Activated CD8-positive, alpha-beta T cell treated with anti-CD3 and anti-CD28 coated beads for 36 hours (primary cell): ENCODE measurements around the gene ABCC8. TPM values are rescaled to one million over a fixed set of nuclear protein-coding genes. Genes with fewer than 3 reads are reported as not detected.

Source experiments
- ATAC-seq: fragments of 200-7000 bp; cut with Tn5 transposase; one replicate; pipeline ENCODE4 v1.10.0; 2021; ENCODE audit warnings: mild to moderate bottlenecking, moderate library complexity
- CTCF ChIA-PET: fragments of 350-600 bp; sonication (Branson Sonifier 250); formaldehyde crosslinking; loops from one replicate; lab custom pipeline; 2021; ENCODE audit warnings: antibody characterized with exemption; lab: Charles Lee
- POLR2A ChIA-PET: fragments of 350-600 bp; sonication (Branson Sonifier 250); formaldehyde crosslinking; loops from one replicate; lab custom pipeline; 2021; ENCODE audit warnings: antibody characterized with exemption; lab: Charles Lee
- DNase-seq: peaks from one replicate; pipeline ENCODE4 v3.0.0-alpha.2; 2020
- H3K27ac Mint-ChIP-seq: one replicate; pipeline ENCODE4 v1.8.0; 2021; ENCODE audit warnings: mild to moderate bottlenecking, mixed read lengths
- H3K27me3 Mint-ChIP-seq: one replicate; pipeline ENCODE4 v1.8.0; 2021; ENCODE audit warnings: mixed read lengths
- H3K36me3 Mint-ChIP-seq: one replicate; pipeline ENCODE4 v1.8.0; 2021; ENCODE audit warnings: low read depth, mixed read lengths
- H3K4me1 Mint-ChIP-seq: one replicate; pipeline ENCODE4 v1.8.0; 2021; ENCODE audit warnings: low read depth, mixed read lengths
- H3K4me3 Mint-ChIP-seq: one replicate; pipeline ENCODE4 v1.8.0; 2021; ENCODE audit warnings: mild to moderate bottlenecking, moderate library complexity, mixed read lengths
- H3K9me3 Mint-ChIP-seq: one replicate; pipeline ENCODE4 v1.8.0; 2021; ENCODE audit warnings: mixed read lengths
- intact Hi-C: fragments of 100-400 bp; cut with micrococcal nuclease; formaldehyde crosslinking; loops from one replicate; pipeline ENCODE4 v1.10.0; 2022
- total RNA-seq, 2 experiments: library from RNA; stranded (reverse); gene quantifications; one replicate each; pipeline ENCODE4 v1.2.3, GENCODE V29; 2021
- TF ChIP-seq, protein P1 (sequence below): fragments of 200-600 bp; IDR thresholded peaks from one replicate; pipeline ENCODE4 v1.8.0; 2022; ENCODE audit warnings: antibody characterized with exemption, mild to moderate bottlenecking

Gene ABCC8
- total RNA-seq, 2 experiments from 2014 or later: not detected

DNA sequence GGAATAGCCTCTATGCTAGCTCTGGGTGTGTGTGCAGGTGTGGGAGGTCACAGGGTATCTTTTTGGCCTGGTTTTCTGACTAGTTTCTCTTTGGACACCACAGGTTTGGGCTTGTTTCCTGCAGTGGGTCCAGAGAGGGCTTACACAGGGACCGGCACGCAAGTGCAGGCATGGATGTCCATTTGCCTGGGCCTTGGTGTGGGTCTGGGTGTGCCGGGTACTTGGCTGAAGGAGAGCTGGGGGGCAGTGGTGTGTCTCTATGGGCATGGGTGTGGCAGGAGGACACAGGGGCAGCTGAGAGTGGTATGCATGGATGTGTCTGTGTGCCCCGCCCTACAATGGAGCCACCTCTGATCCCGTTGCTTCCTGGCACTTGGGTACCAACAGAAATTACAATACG, 80.7 kb downstream of the ABCC8 start:
- intact Hi-C loops: no loop called here
- DNase-seq: no peak
- ATAC-seq: no peak
- ChIA-PET CTCF (interaction anchor here (1.7 to 4.1 kb wide), 2 partner anchors 12 to 108 kb away, joined by 4 to 20 read pairs; no protein-coding TSS in a partner anchor), POLR2A (no interaction called here)
- Mint-ChIP-seq H3K27ac (no peak overlapping the region), H3K27me3 (peaks cover 2% of the 10 kb centered on the region), H3K36me3 (no peaks in the 10 kb centered on the region), H3K9me3 (no peaks in the 10 kb centered on the region), H3K4me1 (no peaks in the 10 kb centered on the region), H3K4me3 (no peak overlapping the region)
- TF ChIP-seq, protein P1, sequence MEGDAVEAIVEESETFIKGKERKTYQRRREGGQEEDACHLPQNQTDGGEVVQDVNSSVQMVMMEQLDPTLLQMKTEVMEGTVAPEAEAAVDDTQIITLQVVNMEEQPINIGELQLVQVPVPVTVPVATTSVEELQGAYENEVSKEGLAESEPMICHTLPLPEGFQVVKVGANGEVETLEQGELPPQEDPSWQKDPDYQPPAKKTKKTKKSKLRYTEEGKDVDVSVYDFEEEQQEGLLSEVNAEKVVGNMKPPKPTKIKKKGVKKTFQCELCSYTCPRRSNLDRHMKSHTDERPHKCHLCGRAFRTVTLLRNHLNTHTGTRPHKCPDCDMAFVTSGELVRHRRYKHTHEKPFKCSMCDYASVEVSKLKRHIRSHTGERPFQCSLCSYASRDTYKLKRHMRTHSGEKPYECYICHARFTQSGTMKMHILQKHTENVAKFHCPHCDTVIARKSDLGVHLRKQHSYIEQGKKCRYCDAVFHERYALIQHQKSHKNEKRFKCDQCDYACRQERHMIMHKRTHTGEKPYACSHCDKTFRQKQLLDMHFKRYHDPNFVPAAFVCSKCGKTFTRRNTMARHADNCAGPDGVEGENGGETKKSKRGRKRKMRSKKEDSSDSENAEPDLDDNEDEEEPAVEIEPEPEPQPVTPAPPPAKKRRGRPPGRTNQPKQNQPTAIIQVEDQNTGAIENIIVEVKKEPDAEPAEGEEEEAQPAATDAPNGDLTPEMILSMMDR: no peak

DNA sequence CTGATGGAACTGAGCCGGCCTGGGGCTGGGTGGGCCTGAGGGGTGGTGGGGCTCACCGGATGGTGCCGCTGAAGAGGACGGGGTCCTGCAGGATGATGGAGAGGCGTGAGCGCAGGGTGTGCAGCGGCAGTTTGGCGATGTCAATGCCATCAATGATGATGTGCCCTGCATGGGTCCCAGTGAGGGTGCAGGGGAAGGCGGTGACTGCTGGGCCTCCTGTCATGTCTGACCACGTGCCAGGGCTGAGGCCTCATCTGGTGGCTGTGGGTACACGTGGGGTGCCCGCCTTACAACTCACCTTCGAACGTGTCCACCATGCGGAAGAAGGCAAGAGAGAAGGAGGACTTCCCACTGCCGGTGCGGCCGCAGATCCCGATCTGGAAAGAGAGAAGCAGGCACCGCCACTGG, 81.1 kb downstream of the ABCC8 start:
- Mint-ChIP-seq H3K4me3 (no peak overlapping the region), H3K36me3 (no peaks in the 10 kb centered on the region), H3K4me1 (no peaks in the 10 kb centered on the region), H3K27ac (no peak overlapping the region), H3K27me3 (peaks cover 2% of the 10 kb centered on the region), H3K9me3 (no peaks in the 10 kb centered on the region)
- TF ChIP-seq, protein P1: no peak
- no peak for ATAC-seq
- CTCF ChIA-PET: interaction anchor here (2.4 kb wide), 1 partner anchor 12 kb away, joined by 7 read pairs; no protein-coding TSS in a partner anchor
- POLR2A ChIA-PET: no interaction called here
- DNase-seq: no peak
- intact Hi-C loops: no loop called here

DNA sequence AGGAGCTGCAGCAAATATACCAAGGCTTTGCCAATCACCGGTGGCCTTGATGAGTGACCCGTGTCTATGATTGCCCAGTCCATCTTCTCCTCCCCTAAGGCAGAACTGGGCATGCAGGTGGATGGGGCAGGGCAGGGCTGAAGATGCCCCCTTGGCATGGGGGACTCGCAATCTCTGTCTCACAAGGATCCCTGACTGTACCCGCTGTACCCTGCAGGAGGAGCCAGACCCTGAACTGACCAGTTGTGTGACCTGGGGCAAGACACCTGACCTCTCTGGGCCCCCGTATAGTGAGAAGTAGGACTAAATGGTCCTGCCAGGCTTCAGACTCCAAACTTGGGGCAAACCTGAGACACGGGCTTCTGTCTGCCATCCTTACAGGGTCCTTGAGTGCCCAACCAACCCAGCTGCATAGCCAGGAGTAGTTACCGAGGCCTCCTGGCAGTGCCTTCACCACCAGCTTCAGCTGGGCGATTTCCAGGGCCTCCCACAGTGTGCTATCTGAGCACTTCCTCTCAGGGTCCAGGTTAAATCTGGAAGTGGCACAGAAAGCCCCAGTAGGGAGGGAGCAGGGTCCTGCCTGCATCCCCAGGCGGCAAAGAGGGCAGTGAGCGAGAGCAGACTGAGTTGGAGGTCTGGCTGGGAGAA, 81.8 kb downstream of the ABCC8 start:
- Mint-ChIP-seq H3K4me1 (no peaks in the 10 kb centered on the region), H3K9me3 (no peaks in the 10 kb centered on the region), H3K36me3 (no peaks in the 10 kb centered on the region), H3K27ac (no peak overlapping the region), H3K4me3 (no peak overlapping the region), H3K27me3 (peaks cover 2% of the 10 kb centered on the region)
- TF ChIP-seq, protein P1: no peak
- ATAC-seq (no peak), DNase-seq (no peak)
- ChIA-PET POLR2A (no interaction called here), CTCF (interaction anchor here (2.4 kb wide), 1 partner anchor 11 kb away, joined by 7 read pairs; no protein-coding TSS in a partner anchor)
- intact Hi-C loops: no loop called here

DNA sequence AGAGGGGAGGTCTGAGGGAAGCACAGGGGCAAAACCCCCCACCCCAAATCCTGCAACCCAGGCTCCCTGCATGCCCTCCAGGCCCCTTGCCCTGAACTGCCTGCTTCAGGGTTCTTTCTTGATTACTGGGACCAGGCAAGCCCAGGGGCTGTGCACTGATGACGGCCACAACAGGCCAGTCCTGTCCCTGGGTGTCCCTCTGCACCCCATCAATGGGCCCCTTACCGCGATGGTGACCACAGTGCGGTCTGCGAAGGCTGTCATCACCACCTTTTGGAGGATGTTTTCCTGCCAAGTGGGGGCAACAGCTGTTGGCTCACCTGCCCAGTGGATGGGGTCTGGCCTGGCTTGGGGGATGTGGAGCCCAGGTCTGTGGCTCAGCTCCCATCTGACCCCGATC, 83.2 kb downstream of the ABCC8 start:
- no peak for ATAC-seq
- no peak overlapping the region for H3K4me3 Mint-ChIP-seq
- intact Hi-C loops: no loop called here
- H3K27ac Mint-ChIP-seq: no peak overlapping the region
- H3K9me3 Mint-ChIP-seq: no peaks in the 10 kb centered on the region
- peaks cover 4% of the 10 kb centered on the region for H3K4me1 Mint-ChIP-seq
- CTCF ChIA-PET: interaction anchor here (0.8 to 6.4 kb wide), 4 partner anchors 9 to 135 kb away, joined by 4 to 27 read pairs (median 6); no protein-coding TSS in a partner anchor
- H3K36me3 Mint-ChIP-seq: no peaks in the 10 kb centered on the region
- H3K27me3 Mint-ChIP-seq: peaks cover 2% of the 10 kb centered on the region
- DNase-seq: no peak
- POLR2A ChIA-PET: interaction anchor here (0.9 kb wide), 1 partner anchor 206 kb away, joined by 3 read pairs; no protein-coding TSS in a partner anchor
- TF ChIP-seq, protein P1: no peak

DNA sequence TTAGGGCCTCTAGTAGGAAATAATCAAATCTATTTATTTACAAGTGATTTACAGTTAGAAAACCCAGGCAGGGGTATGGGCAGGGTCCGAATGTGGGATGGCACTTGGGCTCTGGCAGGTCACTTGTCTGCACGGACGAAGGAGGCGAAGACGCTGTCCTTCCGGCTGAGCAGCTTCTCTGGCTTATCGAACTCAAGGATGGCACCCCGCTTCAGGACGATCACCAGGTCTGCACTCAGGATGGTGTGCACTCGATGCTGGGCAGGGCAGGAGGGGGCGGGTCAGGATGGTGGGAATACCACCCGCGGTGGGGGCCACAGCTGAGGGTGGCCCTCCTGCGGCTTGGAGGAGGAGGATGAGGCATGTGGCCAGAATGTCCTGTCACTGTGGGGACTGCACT, 83.8 kb downstream of the ABCC8 start:
- H3K27me3 Mint-ChIP-seq: peaks cover 2% of the 10 kb centered on the region
- H3K36me3 Mint-ChIP-seq: no peaks in the 10 kb centered on the region
- no peak overlapping the region for H3K4me3 Mint-ChIP-seq
- no peak for ATAC-seq
- intact Hi-C loops: no loop called here
- H3K9me3 Mint-ChIP-seq: no peaks in the 10 kb centered on the region
- peaks cover 4% of the 10 kb centered on the region for H3K4me1 Mint-ChIP-seq
- ChIA-PET CTCF (interaction anchor here (1.3 to 6.4 kb wide), 4 partner anchors 9 to 136 kb away, joined by 6 to 27 read pairs (median 7); no protein-coding TSS in a partner anchor), POLR2A (interaction anchor here (0.9 kb wide), 1 partner anchor 205 kb away, joined by 3 read pairs; no protein-coding TSS in a partner anchor)
- DNase-seq: no peak
- no peak overlapping the region for H3K27ac Mint-ChIP-seq
- TF ChIP-seq, protein P1: no peak
